ENCODE data around the gene ST3GAL3.
A peak's percentile ranks its signal among the peaks of the same experiment; 100 is the strongest.

GRCh38 chr1:43974443-43975248 is 267.3 kb downstream of the ST3GAL3 start, which contains the start of gene ATP6V0B:
- peak; percentile 35; the same call in 1 of the 2 replicates for TF ChIP-seq SP2 (CRISPR knock-in tag; IDR thresholded peaks at IDR 0.05)
- TF ChIP-seq POLR2AphosphoS5 (IDR thresholded peaks at IDR 0.05; ENCODE audit: low read depth, low read length) = peak; percentile 63
- peak; percentile 90 for TF ChIP-seq HCFC1 (IDR thresholded peaks at IDR 0.05; ENCODE audit: low read depth, low read length)
- peak; percentile 26 for TF ChIP-seq TBL1XR1 (IDR thresholded peaks at IDR 0.05; ENCODE audit: borderline replicate concordance, low read length, partially characterized antibody)
- TF ChIP-seq ATF7 (IDR thresholded peaks at IDR 0.05) = no peak
- no peak for TF ChIP-seq ATF7 (CRISPR knock-in tag; IDR thresholded peaks at IDR 0.05)
- peak; percentile 94 for TF ChIP-seq HOXA3 (CRISPR knock-in tag; IDR thresholded peaks at IDR 0.05)
- TF ChIP-seq POLR2A (IDR thresholded peaks at IDR 0.05; ENCODE audit: insufficient read depth in 1 of 2, low read depth in 2 of 2, low read length in 2 of 2) = peak in 1 of 2 experiments; percentile 71; a peak in 2 of 4 replicates
- TF ChIP-seq ZNF253 (CRISPR knock-in tag; IDR thresholded peaks at IDR 0.05; ENCODE audit: borderline replicate concordance) = no peak
- TF ChIP-seq HDAC2 (CRISPR knock-in tag; IDR thresholded peaks at IDR 0.05) = peak; percentile 63
- TF ChIP-seq NFIC (IDR thresholded peaks at IDR 0.05; ENCODE audit: low read length) = no peak
- no peak; the same call in 1 of the 2 replicates for TF ChIP-seq ZNF780A (CRISPR knock-in tag; IDR thresholded peaks at IDR 0.05)

Data from HepG2 (cell line).